ENCODE measurements around the gene INTS15.

The INTS15 gene

DNA sequence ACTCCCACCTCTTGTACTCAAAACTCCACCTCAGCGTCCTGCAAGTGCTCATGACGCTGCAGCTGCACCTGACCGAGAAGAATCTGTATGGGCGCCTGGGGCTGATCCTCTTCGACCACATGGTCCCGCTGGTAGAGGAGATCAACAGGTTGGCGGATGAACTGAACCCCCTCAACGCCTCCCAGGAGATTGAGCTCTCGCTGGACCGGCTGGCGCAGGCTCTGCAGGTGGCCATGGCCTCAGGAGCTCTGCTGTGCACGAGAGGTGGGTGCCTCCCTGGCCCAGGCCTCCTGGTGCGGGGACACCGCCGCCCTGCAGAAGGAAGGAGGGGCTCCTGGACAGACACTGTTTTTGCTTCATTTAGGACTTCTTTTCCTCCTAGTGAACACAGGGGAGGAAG, 10.3 kb downstream of the INTS15 start:
- Mint-ChIP-seq H3K4me3 (no peak overlapping the region), H3K27ac (no peak overlapping the region), H3K36me3 (ENCODE audit: low read depth) (peaks cover 52% of the 10 kb centered on the region), H3K27me3 (no peaks in the 10 kb centered on the region), H3K9me3 (no peaks in the 10 kb centered on the region), H3K4me1 (ENCODE audit: low read depth) (no peaks in the 10 kb centered on the region)

DNA sequence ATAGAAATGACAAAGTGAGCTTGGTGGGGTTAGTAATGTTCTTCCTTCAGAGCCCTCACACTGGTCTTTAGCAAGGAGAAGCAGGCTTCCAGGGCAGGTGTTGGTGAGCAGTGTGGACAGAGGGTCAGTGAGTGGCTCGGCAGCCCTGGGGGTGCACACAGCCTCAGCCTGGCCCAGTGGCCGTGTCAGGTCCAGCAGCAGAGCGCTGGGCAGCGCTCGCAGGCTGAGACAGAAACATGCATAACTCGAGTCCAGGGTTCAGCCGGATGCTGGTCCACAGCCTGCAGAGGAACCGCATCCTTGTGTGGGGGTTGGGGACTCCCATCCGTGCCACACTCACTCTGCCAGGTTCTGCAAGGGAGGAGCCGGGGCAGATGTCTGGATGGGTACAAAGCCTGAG, 14.6 kb downstream of the INTS15 start:
- H3K4me3 Mint-ChIP-seq = no peak overlapping the region
- H3K4me1 Mint-ChIP-seq (ENCODE audit: low read depth) = no peaks in the 10 kb centered on the region
- H3K27ac Mint-ChIP-seq = no peak overlapping the region
- H3K27me3 Mint-ChIP-seq = no peaks in the 10 kb centered on the region
- H3K36me3 Mint-ChIP-seq (ENCODE audit: low read depth) = peaks cover 37% of the 10 kb centered on the region
- no peaks in the 10 kb centered on the region for H3K9me3 Mint-ChIP-seq

DNA sequence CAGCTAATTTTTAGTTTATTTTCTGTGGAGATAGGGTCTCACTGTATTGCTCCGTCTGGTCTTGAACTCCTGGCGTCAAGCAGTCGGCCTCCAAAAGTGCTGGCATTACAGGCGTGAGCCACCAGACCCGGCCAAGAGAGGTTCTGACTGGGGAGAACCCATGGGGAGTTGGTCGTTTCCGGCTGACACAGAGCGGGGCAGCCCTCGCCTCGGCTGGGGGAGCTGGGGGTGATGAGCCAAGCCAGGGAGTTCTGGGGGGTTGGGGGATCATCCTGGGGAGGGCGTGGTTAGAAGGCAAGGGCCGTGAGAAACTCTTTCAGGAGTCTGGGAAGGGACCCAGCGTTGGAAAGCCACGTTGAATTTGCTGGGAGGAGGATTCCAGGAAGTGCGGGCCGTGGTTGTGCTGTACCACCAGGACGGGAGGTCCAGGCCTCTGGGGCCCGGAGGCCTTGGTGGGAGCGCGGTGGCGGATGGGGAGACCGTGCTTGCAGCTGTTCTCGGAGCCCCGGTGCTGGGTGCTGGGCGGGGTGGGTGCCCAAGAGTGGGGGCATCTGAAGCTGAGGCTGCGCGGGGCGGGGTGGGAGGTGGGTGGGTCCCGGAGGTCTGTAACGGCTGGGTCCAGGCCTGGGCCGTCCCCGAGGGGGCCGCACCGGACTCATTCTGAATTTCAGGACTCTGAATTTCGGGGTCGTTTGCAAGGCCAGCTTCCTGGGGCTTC, 17.2 kb downstream of the INTS15 start:
- Mint-ChIP-seq H3K4me3 (no peak overlapping the region), H3K27ac (no peak overlapping the region), H3K4me1 (ENCODE audit: low read depth) (no peaks in the 10 kb centered on the region), H3K9me3 (no peaks in the 10 kb centered on the region), H3K27me3 (no peaks in the 10 kb centered on the region), H3K36me3 (ENCODE audit: low read depth) (peaks cover 34% of the 10 kb centered on the region)

DNA sequence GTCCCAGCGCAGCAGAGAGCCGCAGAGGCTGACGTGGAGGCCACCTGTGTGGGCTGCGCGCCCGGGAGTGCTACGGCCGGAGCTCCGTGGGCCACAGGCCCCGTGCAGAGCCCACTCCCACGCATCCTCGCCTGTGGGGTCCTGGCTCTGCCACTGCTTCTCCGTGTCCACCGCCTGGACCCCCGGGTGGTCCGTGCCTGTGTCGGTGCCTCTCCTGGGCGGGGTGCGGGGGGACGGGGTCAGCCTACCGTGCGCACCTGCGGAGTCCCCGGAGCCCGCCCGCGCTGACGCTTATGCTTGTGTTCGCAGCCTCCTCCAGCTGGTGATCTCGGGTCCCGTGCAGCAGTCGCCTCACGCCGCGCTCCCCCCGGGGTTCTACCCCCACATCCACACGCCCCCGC, 17.8 kb downstream of the INTS15 start:
- Mint-ChIP-seq H3K9me3 (no peaks in the 10 kb centered on the region), H3K36me3 (ENCODE audit: low read depth) (peaks cover 30% of the 10 kb centered on the region), H3K4me1 (ENCODE audit: low read depth) (no peaks in the 10 kb centered on the region)

DNA sequence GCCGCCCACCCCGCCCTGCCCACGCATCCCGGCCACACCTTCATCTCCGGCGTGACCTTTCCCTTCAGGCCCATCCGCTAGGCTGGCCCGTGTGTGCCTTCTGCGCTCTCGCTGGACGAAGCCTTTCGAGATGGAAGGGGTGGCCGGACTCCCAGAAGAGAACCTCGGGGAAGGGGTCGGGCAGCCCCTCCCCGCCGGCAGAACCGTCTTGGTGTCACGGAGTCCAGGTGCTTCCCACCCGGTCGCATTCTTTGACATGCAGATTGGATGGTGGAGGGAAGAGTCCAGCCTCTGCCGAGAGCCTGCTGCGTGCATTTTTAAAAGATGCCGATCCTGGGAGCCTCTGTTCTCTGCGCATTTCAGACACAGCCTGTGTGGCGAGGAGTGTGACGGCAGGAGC, 18.3 kb downstream of the INTS15 start:
- H3K4me1 Mint-ChIP-seq (ENCODE audit: low read depth) = no peaks in the 10 kb centered on the region
- H3K27me3 Mint-ChIP-seq = no peaks in the 10 kb centered on the region
- H3K27ac Mint-ChIP-seq = no peak overlapping the region
- H3K9me3 Mint-ChIP-seq = no peaks in the 10 kb centered on the region
- no peak overlapping the region for H3K4me3 Mint-ChIP-seq
- peaks cover 27% of the 10 kb centered on the region for H3K36me3 Mint-ChIP-seq (ENCODE audit: low read depth)

More for the DNA sequence above, 17.8 kb downstream of the INTS15 start:
- Mint-ChIP-seq H3K27ac (no peak overlapping the region), H3K27me3 (no peaks in the 10 kb centered on the region), H3K4me3 (no peak overlapping the region)

DNA sequence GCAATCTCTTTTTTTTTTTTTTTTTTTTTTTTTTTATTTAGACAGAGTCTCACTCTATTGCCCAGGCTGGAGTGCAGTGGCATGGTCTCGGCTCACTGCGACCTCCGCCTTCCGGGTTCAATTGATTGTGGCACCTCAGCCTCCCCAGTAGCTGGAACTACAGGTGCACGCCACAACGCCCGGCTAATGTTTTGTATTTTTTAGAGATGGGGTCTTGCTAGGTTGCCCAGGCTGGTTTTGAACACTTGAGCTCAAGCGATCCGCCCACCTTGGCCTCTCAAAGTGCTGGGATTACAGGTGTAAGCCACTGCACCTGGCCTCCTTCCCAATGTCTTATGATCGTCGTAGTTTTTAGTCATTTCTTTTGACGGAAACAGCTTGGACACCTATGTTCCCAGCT, 19.0 kb downstream of the INTS15 start:
- no peaks in the 10 kb centered on the region for H3K9me3 Mint-ChIP-seq
- peaks cover 26% of the 10 kb centered on the region for H3K36me3 Mint-ChIP-seq (ENCODE audit: low read depth)
- no peak overlapping the region for H3K4me3 Mint-ChIP-seq
- no peak overlapping the region for H3K27ac Mint-ChIP-seq
- no peaks in the 10 kb centered on the region for H3K4me1 Mint-ChIP-seq (ENCODE audit: low read depth)
- no peaks in the 10 kb centered on the region for H3K27me3 Mint-ChIP-seq

DNA sequence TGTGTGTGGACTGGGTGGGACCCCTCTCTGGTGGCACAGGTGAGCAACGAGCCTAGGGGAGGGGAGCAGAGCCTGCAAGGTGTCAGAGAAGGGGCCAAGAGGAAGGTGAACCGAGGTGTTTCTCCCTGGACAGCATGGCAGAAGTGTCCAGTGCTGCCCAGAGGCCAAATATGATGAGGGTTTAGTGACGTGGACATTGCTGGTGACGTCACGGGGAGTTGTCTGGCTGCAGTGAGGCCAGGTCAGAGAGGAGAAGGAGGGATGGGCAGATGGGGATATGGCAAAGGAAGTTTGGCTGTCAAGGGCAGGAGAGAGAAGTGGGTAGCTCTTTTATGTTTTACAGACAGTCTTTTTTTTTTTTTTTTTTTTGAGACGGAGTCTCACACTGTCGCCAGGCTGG, 23.0 kb downstream of the INTS15 start:
- no peak overlapping the region for H3K27ac Mint-ChIP-seq
- H3K36me3 Mint-ChIP-seq (ENCODE audit: low read depth) = peaks cover 3% of the 10 kb centered on the region
- peaks cover 5% of the 10 kb centered on the region for H3K4me1 Mint-ChIP-seq (ENCODE audit: low read depth)
- H3K27me3 Mint-ChIP-seq = peaks cover 5% of the 10 kb centered on the region
- no peak overlapping the region for H3K4me3 Mint-ChIP-seq
- H3K9me3 Mint-ChIP-seq = no peaks in the 10 kb centered on the region

DNA sequence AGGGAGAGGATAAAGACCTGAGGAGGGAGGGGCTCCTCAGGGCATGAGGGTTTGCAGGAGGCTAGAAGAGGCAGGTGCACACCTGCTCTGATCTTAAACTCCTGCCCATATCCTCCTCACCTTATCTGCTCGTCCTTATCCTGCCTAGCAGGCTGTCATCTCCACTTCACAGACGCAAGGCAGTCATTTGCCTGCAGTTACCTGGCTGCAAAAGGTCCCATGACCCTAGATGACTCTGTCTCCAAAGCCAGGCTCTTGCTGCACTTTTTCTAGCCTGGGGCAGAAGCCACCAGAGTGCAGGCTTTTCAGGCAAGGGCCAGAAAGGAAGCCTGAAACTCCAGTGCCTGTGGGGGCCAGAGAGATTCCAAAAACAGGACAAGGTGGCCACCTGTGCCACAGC, 23.9 kb downstream of the INTS15 start:
- H3K27me3 Mint-ChIP-seq = peaks cover 5% of the 10 kb centered on the region
- H3K27ac Mint-ChIP-seq = no peak overlapping the region
- no peaks in the 10 kb centered on the region for H3K9me3 Mint-ChIP-seq
- H3K4me3 Mint-ChIP-seq = no peak overlapping the region
- peaks cover 5% of the 10 kb centered on the region for H3K4me1 Mint-ChIP-seq (ENCODE audit: low read depth)
- peaks cover 3% of the 10 kb centered on the region for H3K36me3 Mint-ChIP-seq (ENCODE audit: low read depth)

DNA sequence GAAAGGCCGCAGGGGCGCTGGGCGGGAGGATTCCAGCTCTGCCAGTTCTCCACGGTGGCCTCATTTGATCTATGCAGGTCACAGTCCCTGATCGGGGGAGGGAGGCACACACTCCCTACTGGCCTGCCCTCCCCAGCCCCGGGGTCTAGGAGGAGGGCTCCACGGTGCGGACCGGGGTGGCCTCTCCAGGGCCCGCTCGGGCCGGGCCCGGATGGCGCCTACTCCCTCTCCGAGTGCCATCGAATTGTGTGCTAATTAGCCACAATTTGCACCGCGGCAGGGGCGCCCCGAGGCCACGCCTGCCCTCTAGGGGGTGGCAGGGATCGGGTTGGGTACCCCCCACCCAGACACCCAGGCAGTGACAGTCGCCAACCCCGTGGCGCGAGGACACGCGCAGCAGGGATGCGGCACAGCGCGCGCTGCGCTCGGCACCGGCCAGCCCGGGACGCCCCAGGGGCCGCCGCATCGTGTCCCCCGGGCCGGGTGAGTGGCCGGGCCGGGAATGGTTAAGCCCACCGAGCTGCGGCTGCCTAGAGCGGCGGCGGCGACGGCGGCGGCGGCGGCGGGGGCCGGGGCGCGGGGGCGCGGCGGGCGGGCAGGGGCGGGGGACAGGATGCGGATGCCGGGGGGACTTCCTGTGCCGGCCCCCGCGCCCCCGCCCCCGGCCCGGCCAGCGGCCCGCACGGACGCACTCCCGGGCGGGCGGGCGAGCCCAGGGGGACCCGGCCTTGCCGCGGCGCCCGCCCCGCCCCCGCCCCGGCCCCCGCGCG, 25.3 kb downstream of the INTS15 start, which contains the start of gene ZNF853:
Gene ZNF853 (plus strand): TSS at position 658 of the 770 bp plus-strand sequence. CDS start 565 bp downstream, outside the sequence.
- Mint-ChIP-seq H3K36me3 (ENCODE audit: low read depth) (peaks cover 3% of the 10 kb centered on the region), H3K27me3 (peaks cover 5% of the 10 kb centered on the region), H3K27ac (peak within 1 kb of the TSS; percentile 72), H3K9me3 (no peaks in the 10 kb centered on the region), H3K4me3 (peak within 1 kb of the TSS; percentile 77), H3K4me1 (ENCODE audit: low read depth) (peaks cover 14% of the 10 kb centered on the region)

DNA sequence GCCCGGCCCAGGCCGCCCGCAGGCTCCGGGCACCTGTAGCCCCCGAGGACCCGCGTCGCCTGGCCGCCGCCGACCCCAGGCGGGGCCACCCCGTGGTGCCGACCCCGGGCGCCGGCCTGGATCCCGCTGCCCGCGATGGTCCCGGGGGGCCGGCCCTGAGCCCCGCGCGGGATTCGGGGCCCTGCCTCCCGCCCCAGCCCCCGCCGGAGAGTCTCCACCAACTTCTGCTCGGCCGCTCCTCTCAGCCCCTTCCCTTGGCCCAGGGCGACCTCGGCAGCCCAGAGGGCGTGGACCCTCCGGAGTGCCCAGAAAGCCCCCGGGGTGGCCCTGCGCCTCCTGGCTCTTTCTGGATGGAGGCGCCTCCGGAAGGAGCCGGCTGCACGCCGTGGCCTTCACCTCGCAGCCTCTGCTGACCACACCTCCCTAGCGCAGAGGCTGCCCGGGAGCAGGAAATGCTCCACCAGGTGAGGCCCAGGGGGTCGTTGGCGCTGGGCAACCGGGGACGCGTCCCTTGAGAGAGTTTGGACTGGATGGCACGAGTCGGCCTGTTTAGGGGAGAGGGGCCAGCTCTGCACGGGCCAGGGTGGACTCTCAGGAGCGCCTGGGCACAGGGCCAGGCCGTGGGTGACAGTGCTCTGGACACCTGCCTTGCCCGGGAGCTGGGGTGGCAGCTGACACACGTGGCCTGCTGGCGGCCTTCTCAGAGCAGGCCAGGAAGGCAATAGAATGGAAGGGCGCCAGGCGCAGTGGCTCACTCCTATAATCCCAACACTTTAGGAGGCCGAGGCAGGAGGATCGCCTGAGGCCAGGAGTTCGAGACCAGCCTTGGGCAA, 26.1 kb downstream of the INTS15 start:
- Mint-ChIP-seq H3K4me1 (ENCODE audit: low read depth) (peaks cover 21% of the 10 kb centered on the region), H3K36me3 (ENCODE audit: low read depth) (no peaks in the 10 kb centered on the region), H3K4me3 (peak overlapping the region; percentile 49), H3K9me3 (no peaks in the 10 kb centered on the region), H3K27me3 (peaks cover 5% of the 10 kb centered on the region), H3K27ac (peak overlapping the region; percentile 21)

DNA sequence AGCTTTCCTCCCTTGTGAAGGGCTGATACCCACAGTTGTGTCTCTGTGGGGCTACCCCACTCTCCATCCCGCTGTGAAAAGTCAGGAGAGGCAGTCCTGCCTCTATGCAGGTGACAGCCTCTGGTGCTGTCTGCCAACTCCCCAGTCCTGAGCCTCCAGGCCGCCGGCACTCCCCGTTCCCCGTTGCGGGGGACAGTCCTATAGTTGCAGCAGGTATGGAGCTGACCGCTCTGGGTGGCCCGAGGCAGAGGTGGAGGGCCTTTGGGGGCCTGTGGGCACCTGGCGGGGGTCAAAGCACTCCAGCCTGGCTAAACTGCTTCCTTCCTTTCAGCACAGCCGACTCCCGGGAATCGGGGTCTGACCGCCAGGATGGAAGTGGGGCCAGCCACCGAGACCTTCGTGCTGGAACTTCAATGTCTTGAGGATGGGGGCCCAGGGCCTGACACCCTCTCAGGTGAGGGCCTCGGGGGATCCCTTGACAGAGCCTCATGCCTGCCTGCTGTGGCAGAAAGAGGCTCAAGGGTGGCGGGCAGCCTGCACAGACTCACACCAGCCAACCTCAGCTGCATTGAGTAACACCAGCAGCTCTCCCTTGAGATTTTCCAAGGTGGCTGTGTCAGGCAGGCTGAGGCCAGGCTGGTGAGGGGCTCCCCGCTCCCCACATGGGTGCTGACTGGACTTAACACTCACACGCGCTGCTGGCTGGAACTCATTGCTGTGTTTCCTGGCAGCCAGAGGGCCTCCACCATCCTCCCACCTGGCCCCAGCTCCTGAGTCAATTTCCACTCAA, 27.2 kb downstream of the INTS15 start:
- H3K27me3 Mint-ChIP-seq = peaks cover 5% of the 10 kb centered on the region
- H3K4me3 Mint-ChIP-seq = no peak overlapping the region
- H3K36me3 Mint-ChIP-seq (ENCODE audit: low read depth) = peaks cover 5% of the 10 kb centered on the region
- no peaks in the 10 kb centered on the region for H3K9me3 Mint-ChIP-seq
- H3K4me1 Mint-ChIP-seq (ENCODE audit: low read depth) = peaks cover 32% of the 10 kb centered on the region
- no peak overlapping the region for H3K27ac Mint-ChIP-seq

DNA sequence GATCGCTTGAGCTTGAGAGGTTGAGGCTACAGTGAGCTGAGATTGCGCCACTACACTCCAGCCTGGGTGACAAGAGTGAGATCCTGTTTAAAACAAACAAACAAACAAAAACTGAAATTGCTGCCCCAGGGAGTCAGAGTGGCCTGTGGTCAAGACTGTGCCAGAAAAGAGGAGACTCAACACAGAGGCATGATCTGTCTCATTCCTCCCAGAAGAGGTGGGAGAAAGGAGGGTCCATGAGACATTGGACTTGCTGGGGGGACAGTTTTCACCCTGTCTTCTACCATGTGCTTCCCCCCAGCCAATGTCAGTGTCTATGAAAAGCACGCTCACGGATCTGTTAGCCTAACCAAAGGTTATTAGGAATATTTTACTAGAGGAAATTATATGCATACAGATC, 28.8 kb downstream of the INTS15 start:
- H3K9me3 Mint-ChIP-seq = no peaks in the 10 kb centered on the region
- H3K27me3 Mint-ChIP-seq = peaks cover 5% of the 10 kb centered on the region
- H3K4me3 Mint-ChIP-seq = no peak overlapping the region
- no peak overlapping the region for H3K27ac Mint-ChIP-seq
- peaks cover 9% of the 10 kb centered on the region for H3K36me3 Mint-ChIP-seq (ENCODE audit: low read depth)
- peaks cover 37% of the 10 kb centered on the region for H3K4me1 Mint-ChIP-seq (ENCODE audit: low read depth)

DNA sequence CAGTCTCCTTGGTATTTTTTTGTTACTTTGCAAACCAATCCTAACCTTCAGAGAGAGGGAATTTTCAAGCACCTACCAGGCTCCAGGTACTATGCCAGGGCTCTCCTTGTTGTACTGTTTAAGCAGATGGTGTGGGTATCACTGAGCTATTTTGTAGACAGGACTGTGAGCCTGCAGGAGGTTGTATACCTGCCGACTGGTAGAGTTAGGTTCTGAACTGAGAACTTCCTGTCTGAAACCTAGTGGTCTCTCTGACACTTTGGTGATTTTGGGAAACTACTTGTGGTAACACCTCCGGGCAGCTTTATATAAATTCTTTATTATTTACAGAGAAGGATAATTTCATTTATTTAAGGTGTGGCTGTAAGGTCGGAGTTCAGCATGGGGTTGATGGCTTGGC, 30.1 kb downstream of the INTS15 start:
- no peaks in the 10 kb centered on the region for H3K27me3 Mint-ChIP-seq
- H3K27ac Mint-ChIP-seq = no peak overlapping the region
- no peaks in the 10 kb centered on the region for H3K9me3 Mint-ChIP-seq
- H3K4me3 Mint-ChIP-seq = no peak overlapping the region
- peaks cover 9% of the 10 kb centered on the region for H3K36me3 Mint-ChIP-seq (ENCODE audit: low read depth)
- H3K4me1 Mint-ChIP-seq (ENCODE audit: low read depth) = peaks cover 42% of the 10 kb centered on the region

All from stimulated activated naive CD8-positive, alpha-beta T cell treated with anti-CD3 and anti-CD28 coated beads, Interleukin-15, Interleukin-2, amounts not matched to agents 100 ng/mL and 50 ng/mL, for 24 hours (primary cell).